HG02588 (cell line): ENCODE measurements around the gene PCDHB6.
"Not testable (repeated sequence)": the region's sequence is repeated elsewhere in the genome, so short reads cannot be mapped to it uniquely, and the experiment has no call there.

Experiments
- ATAC-seq: cut with Tn5 transposase; IDR thresholded peaks from one replicate; pipeline ENCODE4 v1.9.1; 2021; ENCODE audit warnings: mild to moderate bottlenecking, moderate library complexity; ENCODE audit not compliant: unreplicated experiment

The PCDHB6 gene

DNA sequence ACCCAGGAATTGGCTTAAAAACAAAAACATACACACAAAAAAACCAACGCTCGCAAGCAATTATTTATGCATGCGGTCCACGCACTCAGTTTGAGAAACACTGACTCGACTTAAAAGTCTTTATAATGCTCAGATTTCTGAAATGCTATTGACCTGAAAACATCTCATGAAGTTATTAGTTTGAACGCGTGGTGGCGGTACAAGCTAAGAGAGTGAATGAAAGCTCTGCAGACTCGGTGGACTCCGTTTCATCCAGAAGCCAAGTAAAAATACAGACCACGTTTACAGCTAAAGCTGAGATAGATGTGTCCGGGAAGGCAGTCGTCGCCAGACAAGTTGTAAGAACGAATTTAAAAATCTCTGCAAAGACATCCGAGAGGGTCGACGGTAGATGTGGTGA, at the start of gene PCDHB6:
PCDHB6 (plus strand) TSS at position 246 of the 400 bp plus-strand sequence. CDS start 201 bp downstream, outside the sequence.
- ATAC-seq = no peak

DNA sequence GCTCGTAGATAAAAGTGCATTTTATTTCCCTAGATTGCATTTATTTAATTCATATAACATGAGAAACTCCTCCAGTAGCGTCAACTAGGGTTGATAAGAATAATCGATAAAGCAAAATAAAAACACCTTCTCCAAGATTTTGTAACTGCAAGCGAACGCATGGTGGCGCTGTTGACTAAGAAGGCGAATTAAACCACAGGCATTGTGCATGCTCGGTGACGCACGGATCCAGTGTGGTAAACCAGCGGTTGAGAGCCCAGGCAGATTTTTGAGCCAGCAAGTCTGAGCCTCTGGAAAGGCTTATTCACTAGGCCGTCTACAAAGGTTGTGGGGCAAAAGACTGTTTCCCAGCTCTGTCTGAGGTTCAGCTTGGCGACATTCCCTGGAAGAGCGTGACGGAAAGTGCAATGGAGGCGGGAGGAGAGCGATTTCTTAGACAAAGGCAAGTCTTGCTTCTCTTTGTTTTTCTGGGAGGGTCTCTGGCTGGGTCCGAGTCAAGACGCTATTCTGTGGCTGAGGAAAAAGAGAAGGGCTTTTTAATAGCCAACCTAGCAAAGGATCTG, 49.5 kb upstream of the PCDHB6 start, which contains the start of gene PCDHB3:
PCDHB3 (plus strand) TSS at position 231 of the 563 bp plus-strand sequence; CDS start at position 408, 177 bp downstream.
- no peak for ATAC-seq

DNA sequence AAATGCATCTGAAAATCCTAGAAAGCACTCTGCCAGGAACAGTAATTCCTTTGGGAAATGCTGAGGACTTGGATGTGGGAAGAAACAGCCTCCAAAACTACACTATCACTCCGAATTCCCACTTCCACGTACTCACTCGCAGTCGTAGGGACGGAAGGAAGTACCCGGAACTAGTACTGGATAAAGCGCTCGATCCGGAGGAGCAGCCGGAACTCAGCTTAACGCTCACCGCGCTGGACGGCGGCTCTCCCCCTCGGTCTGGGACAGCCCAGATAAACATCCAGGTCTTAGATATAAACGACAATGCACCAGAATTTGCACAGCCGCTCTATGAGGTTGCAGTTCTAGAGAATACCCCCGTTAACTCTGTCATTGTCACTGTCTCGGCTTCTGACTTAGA, 48.8 kb upstream of the PCDHB6 start:
- ATAC-seq = no peak

DNA sequence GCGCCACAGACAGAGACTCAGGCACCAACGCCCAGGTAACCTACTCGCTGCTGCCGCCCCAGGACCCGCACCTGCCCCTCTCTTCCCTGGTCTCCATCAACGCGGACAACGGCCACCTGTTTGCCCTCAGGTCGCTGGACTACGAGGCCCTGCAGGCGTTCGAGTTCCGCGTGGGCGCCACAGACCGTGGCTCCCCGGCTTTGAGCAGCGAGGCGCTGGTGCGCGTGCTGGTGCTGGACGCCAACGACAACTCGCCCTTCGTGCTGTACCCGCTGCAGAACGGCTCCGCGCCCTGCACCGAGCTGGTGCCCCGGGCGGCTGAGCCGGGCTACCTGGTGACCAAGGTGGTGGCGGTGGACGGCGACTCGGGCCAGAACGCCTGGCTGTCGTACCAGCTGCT, 47.8 kb upstream of the PCDHB6 start:
- ATAC-seq = not testable (repeated sequence)

DNA sequence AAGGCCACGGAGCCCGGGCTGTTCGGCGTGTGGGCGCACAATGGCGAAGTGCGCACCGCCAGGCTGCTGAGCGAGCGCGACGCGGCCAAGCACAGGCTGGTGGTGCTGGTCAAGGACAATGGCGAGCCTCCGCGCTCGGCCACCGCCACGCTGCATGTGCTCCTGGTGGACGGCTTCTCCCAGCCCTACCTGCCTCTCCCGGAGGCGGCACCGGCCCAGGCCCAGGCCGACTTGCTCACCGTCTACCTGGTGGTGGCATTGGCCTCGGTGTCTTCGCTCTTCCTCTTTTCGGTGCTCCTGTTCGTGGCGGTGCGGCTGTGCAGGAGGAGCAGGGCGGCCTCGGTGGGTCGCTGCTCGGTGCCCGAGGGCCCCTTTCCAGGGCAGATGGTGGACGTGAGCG, 47.4 kb upstream of the PCDHB6 start:
- ATAC-seq = not testable (repeated sequence)

DNA sequence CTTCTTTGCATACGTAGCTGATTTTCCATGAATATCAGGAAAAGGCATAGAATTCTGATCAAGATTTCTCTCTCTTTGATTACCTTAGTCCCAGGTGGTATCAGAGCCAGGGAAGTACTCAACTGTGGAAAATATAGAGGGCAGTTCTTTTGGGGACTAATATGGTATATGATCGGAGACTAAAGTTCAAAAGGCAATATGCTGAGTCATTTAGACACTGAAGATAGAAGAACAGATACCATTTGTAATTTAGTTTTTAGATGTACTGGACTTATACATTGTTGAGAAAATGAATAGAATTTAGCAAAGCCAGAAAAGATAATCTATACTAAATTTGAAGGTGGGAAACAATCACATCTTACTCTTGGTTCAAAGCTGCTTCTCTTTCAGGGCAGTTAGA, 44.5 kb upstream of the PCDHB6 start:
- ATAC-seq = no peak

DNA sequence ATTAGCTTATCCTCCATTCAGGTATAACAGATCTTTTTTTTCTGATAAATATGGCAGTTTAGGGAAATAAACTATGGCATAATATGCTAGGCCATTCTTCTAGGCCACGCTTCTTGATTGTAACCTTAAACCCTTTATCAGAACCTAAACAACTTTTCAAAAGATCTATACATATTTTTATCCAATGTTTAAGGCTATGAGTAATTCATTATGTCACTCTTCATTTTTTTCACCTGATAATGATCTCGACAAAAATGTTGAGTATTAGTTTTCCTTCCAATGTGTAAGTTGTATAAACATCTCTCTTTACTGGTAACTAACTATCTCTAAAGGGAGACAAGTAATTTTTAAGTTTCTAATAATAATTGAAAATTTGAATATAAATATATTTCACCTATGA, 30.6 kb upstream of the PCDHB6 start:
- ATAC-seq = no peak

DNA sequence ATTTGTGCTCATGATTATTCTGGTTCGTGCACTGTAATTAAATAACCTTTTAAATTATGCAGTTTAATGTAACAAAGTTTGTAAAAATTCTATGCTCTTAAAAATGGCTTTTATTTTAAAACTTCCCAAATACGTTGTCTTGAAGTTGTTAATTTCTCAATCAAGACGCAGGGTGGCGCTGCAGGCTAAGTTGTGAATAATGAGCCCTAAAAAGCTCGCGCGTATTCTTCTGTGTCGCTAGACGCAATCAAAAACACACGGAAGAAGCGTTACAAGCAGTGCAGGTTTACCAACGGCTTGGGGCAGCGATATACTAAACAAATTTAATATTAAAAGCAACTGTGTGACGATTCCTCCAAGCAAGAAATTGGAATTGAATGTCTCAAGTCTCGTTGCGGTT, 28.3 kb upstream of the PCDHB6 start, which contains the start of gene PCDHB4:
PCDHB4 (plus strand) TSS at position 256 of the 400 bp plus-strand sequence. CDS start 181 bp downstream, outside the sequence.
- no peak for ATAC-seq

DNA sequence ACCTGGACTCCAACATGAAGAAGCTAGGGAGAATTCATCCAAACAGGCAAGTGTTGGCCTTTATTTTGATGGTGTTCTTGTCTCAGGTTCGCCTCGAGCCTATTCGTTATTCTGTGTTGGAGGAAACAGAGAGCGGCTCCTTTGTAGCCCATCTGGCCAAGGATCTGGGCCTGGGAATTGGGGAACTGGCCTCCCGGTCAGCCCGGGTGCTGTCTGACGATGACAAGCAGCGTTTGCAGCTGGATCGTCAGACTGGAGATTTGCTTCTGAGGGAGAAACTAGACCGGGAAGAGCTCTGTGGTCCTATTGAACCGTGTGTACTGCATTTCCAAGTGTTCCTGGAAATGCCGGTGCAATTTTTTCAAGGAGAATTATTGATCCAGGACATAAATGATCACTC, 27.9 kb upstream of the PCDHB6 start:
- ATAC-seq = no peak

DNA sequence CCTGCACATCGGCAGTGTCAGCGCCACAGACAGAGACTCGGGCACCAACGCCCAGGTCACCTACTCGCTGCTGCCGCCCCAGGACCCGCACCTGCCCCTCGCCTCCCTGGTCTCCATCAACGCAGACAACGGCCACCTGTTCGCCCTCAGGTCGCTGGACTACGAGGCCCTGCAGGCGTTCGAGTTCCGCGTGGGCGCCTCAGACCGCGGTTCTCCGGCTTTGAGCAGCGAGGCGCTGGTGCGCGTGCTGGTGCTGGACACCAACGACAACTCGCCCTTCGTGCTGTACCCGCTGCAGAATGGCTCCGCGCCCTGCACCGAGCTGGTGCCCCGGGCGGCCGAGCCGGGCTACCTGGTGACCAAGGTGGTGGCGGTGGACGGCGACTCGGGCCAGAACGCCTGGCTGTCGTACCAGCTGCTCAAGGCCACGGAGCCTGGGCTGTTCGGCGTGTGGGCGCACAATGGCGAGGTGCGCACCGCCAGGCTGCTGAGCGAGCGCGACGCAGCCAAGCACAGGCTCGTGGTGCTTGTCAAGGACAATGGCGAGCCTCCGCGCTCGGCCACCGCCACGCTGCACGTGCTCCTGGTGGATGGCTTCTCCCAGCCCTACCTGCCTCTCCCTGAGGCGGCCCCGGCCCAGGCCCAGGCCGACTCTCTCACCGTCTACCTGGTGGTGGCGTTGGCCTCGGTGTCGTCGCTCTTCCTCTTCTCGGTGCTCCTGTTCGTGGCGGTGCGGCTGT, 26.3 kb upstream of the PCDHB6 start:
- ATAC-seq = not testable (repeated sequence)

DNA sequence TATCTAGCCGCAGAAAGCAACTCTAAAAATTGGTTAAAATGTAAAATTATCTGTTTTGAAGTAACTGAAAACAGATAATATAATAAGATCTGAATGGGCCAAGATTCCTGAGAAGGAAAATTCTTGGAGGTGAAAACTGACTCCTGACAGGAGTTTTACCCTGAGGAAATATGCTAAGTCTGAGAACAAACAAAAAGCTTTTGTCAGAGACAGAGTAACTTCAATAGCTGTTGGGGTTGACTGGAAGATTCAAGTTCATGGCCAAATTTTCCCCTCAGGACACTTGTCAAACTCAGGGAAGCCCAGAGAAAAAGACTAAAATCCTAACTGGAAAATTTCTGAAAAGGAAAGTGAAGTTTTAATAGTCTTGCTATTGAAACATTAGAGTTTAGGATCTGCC, 22.6 kb upstream of the PCDHB6 start:
- no peak for ATAC-seq

DNA sequence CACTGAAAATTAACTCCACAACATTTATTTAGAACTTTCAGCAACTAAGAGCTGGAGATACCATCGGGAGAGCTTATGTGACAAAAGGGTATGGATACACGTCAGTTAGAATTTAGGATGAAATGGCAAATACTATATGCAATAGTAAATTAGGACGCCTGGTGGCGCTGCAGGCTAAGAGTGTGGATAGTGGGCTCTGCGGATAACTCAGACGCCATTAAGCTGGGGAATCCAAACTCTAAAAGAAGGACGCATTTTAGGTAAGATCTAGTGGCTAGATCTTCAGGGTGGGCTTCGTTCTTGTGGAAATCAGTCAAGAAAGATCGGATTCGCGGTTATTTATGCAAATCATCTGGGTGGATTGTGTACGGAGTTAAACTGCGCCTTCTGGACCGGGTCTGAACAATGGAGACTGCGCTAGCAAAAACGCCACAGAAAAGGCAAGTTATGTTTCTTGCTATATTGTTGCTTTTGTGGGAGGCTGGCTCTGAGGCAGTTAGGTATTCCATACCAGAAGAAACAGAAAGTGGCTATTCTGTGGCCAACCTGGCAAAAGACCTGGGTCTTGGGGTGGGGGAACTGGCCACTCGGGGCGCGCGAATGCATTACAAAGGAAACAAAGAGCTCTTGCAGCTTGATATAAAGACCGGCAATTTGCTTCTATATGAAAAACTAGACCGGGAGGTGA, 14.7 kb upstream of the PCDHB6 start, which contains the start of gene PCDHB5:
PCDHB5 (plus strand) TSS at position 177 of the 688 bp plus-strand sequence; CDS start at position 406, 229 bp downstream.
- no peak for ATAC-seq

DNA sequence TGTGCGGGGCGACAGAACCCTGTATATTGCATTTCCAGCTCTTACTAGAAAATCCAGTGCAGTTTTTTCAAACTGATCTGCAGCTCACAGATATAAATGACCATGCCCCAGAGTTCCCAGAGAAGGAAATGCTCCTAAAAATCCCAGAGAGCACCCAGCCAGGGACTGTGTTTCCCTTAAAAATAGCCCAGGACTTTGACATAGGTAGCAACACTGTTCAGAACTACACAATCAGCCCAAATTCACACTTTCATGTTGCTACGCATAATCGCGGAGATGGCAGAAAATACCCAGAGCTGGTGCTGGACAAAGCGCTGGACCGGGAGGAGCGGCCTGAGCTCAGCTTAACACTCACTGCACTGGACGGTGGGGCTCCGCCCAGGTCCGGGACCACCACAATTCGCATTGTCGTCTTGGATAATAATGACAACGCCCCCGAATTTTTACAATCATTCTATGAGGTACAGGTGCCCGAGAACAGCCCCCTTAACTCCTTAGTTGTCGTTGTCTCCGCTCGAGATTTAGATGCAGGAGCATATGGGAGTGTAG, 14.1 kb upstream of the PCDHB6 start:
- no peak for ATAC-seq

DNA sequence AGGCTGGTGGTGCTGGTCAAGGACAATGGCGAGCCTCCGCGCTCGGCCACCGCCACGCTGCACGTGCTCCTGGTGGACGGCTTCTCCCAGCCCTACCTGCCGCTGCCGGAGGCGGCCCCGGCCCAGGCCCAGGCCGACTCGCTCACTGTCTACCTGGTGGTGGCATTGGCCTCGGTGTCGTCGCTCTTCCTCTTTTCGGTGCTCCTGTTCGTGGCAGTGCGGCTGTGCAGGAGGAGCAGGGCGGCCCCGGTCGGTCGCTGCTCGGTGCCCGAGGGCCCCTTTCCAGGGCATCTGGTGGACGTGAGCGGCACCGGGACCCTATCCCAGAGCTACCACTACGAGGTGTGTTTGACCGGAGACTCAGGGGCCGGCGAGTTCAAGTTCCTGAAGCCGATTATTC, 12.5 kb upstream of the PCDHB6 start:
- not testable (repeated sequence) for ATAC-seq

DNA sequence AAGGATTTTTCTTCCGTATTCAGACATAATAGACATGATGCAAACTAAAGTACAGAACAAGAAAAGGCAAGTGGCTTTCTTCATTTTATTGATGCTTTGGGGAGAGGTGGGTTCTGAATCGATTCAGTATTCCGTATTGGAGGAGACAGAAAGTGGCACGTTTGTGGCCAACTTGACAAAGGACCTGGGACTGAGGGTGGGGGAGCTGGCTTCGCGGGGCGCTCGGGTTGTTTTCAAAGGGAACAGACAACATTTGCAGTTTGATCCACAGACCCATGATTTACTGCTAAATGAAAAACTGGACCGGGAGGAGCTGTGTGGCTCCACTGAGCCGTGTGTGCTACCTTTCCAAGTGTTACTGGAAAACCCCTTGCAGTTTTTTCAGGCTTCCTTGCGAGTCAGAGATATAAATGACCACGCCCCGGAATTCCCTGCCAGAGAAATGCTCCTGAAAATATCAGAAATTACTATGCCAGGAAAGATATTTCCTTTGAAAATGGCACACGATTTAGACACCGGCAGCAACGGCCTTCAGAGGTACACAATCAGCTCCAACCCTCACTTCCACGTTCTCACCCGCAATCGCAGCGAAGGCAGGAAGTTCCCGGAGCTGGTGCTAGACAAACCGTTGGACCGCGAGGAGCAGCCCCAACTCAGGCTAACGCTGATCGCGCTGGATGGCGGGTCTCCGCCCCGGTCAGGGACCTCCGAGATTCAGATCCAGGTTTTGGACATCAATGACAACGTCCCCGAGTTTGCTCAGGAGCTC, 551 bp downstream of the PCDHB6 start:
- no peak for ATAC-seq

DNA sequence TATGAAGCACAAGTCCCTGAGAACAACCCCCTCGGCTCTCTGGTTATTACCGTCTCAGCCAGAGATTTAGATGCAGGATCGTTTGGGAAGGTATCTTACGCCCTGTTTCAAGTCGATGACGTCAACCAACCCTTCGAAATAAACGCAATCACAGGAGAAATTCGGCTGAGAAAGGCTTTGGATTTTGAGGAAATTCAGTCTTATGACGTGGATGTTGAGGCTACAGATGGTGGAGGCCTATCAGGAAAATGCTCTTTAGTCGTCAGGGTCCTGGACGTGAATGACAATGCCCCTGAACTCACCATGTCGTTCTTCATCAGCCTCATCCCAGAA, 1.1 kb downstream of the PCDHB6 start:
- no peak for ATAC-seq

DNA sequence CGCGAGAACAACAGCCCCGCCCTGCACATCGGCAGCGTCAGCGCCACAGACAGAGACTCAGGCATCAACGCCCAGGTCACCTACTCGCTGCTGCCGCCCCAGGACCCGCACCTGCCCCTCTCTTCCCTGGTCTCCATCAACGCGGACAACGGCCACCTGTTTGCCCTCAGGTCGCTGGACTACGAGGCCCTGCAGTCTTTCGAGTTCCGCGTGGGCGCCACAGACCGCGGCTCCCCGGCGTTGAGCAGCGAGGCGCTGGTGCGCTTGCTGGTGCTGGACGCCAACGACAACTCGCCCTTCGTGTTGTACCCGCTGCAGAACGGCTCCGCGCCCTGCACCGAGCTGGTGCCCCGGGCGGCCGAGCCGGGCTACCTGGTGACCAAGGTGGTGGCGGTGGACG, 1.8 kb downstream of the PCDHB6 start:
- ATAC-seq = not testable (repeated sequence)

DNA sequence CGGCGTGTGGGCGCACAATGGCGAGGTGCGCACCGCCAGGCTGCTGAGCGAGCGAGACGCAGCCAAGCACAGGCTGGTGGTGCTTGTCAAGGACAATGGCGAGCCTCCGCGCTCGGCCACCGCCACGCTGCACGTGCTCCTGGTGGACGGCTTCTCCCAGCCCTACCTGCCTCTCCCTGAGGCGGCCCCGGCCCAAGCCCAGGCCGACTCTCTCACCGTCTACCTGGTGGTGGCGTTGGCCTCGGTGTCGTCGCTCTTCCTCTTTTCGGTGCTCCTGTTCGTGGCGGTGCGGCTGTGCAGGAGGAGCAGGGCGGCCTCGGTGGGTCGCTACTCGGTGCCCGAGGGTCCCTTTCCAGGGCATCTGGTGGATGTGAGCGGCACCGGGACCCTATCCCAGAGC, 2.2 kb downstream of the PCDHB6 start:
- not testable (repeated sequence) for ATAC-seq

DNA sequence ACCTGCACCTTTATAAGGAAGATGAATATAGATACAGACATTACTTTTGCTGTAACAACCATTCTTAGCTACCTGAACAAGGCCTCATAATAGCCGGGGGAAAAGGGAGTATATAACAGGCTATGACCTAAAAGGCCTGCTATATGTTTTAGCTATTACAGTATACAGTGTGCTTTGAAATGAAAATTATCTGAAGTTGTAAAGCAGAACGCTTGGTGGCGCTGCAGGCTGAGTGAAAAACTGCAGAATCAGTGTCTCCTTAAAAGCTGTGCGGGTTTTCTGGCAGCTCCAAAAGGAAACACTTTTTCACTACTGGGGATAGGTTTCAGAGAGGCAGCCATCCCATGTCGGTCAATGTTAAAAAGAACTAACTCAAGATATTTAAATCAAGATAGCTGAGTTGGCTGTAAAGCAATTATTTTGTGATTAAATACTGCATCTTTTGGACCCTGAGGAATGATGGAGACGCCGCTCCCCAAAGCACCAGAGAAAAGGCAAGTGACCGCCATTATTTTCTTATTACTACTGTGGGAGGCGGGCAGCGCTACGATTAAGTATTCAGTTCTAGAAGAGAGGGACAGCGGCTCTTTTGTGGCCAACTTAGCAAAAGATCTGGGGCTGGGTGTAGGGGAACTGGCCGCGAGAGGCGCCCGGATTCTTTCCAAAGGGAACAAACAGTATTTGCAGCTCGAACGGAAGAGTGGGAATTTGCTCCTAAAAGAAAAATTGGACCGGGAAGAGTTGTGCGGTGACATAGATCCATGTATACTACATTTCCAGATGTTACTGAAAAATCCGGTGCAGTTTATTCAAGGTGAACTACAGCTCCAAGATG, 5.9 kb downstream of the PCDHB6 start:
- ATAC-seq = no peak

DNA sequence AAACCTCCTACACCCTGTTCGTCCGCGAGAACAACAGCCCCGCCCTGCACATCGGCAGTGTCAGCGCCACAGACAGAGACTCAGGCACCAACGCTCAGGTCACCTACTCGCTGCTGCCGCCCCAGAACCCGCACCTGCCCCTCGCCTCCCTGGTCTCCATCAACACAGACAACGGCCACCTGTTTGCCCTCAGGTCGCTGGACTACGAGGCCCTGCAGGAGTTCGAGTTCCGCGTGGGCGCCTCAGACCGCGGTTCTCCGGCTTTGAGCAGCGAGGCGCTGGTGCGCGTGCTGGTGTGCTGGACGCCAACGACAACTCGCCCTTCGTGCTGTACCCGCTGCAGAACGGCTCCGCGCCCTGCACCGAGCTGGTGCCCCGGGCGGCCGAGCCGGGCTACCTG, 7.5 kb downstream of the PCDHB6 start:
- not testable (repeated sequence) for ATAC-seq
